Endothelial cell of umbilical vein (primary cell): ENCODE data around the gene HAPLN1. TPM values are rescaled to one million over a fixed set of nuclear protein-coding genes. Genes with fewer than 3 reads are reported as not detected.

Source experiments
- BruUV-seq: library from RNA; stranded (reverse); fragments of 400-500 nt; replicated peaks from 2 replicates; lab custom pipeline; 2021; lab: Mats Ljungman, UMichigan
- CTCF ChIA-PET: fragments of 300-600, 350-600 bp; sonication (Branson Sonifier 250); formaldehyde crosslinking; loops from one replicate; lab custom pipeline; 2021; ENCODE audit warnings: antibody characterized with exemption, inconsistent platforms; lab: Charles Lee
- POLR2A ChIA-PET: fragments of 300-600, 350-600 bp; sonication (Branson Sonifier 250); formaldehyde crosslinking; loops from one replicate; lab custom pipeline; 2021; ENCODE audit warnings: antibody characterized with exemption, inconsistent platforms; lab: Charles Lee
- DNase-seq: peaks from one replicate; pipeline ENCODE4 v3.0.0-alpha.2; 2011; ENCODE audit warnings: low read depth, low spot score
- FAIRE-seq: peaks from 2 replicates; lab custom pipeline; 2011; peaks lifted over from hg19 to GRCh38; lab: Jason Lieb, UNC
- H2AFZ ChIP-seq: 2 replicates; pipeline ENCODE4 v1.6.0; 2012; ENCODE audit warnings: low read depth, low read length, control low read depth, inconsistent platforms
- H3K27ac ChIP-seq: 2 replicates; pipeline ENCODE4 v1.5.1; 2011; ENCODE audit warnings: low read depth, mild to moderate bottlenecking, control low read depth, low read length, moderate library complexity; ENCODE audit not compliant: insufficient read depth
- H3K27me3 ChIP-seq, 2 experiments: 2 replicates each; pipeline versions ENCODE4 v1.6.0 to v1.6.1; 2011; ENCODE audit warnings: low read length in 2 of 2, mixed read lengths in 1 of 2; ENCODE audit not compliant: control insufficient read depth in 2 of 2, insufficient read depth in 2 of 2
- H3K36me3 ChIP-seq, 2 experiments: 2 replicates in 1 of 2; 3 replicates in 1 of 2; pipeline ENCODE4 v1.5.1; 2011; ENCODE audit warnings: low read length in 2 of 2, mild to moderate bottlenecking in 1 of 2, moderate library complexity in 1 of 2; ENCODE audit not compliant: control insufficient read depth in 2 of 2, insufficient read depth in 2 of 2; ENCODE audit errors: extremely low read depth in 1 of 2
- H3K4me1 ChIP-seq: 3 replicates; pipeline ENCODE4 v1.5.1; 2011; ENCODE audit warnings: mild to moderate bottlenecking, low read length; ENCODE audit not compliant: control insufficient read depth, insufficient read depth; ENCODE audit errors: extremely low read depth
- H3K4me2 ChIP-seq: 2 replicates; pipeline ENCODE4 v1.6.1; 2011; ENCODE audit warnings: low read length, control low read depth, mixed read lengths; ENCODE audit not compliant: insufficient read depth
- H3K4me3 ChIP-seq, 3 experiments: fragments of 200-600 bp in 1 of 3; sonication (generic), shearing (Covaris generic) in 1 of 3; replicated peaks in 1 of 3; 2 replicates each; pipeline ENCODE4 v1.5.1; 2011 to 2016; ENCODE audit warnings: control low read depth in 3 of 3, low read length in 3 of 3, mild to moderate bottlenecking in 2 of 3, inconsistent platforms in 1 of 3, low read depth in 1 of 3, moderate library complexity in 1 of 3; ENCODE audit not compliant: insufficient read depth in 1 of 3
- H3K79me2 ChIP-seq: 2 replicates; pipeline ENCODE4 v1.6.0; 2012; ENCODE audit warnings: low read length, inconsistent platforms; ENCODE audit not compliant: control insufficient read depth, insufficient read depth
- H3K9ac ChIP-seq: replicated peaks from 2 replicates; pipeline ENCODE3; 2011; ENCODE audit warnings: low read length, control low read depth; ENCODE audit not compliant: insufficient read depth; ENCODE audit errors: extremely low read depth
- H3K9me1 ChIP-seq: replicated peaks from 3 replicates; pipeline ENCODE4 v1.6.0; 2011; ENCODE audit warnings: mild to moderate bottlenecking, low read length; ENCODE audit not compliant: control insufficient read depth, insufficient read depth; ENCODE audit errors: extremely low read depth
- H3K9me3 ChIP-seq: replicated peaks from 2 replicates; pipeline ENCODE4 v1.5.1; 2012; ENCODE audit warnings: low read length, inconsistent platforms; ENCODE audit not compliant: control insufficient read depth, insufficient read depth
- H4K20me1 ChIP-seq: replicated peaks from 2 replicates; pipeline ENCODE3; 2011; ENCODE audit warnings: mild to moderate bottlenecking, low read length; ENCODE audit not compliant: control insufficient read depth, insufficient read depth; ENCODE audit errors: extremely low read depth
- EZH2 ChIP-seq: IDR thresholded peaks from 2 replicates; pipeline ENCODE4 v1.6.1; 2012; ENCODE audit warnings: borderline replicate concordance, low read depth, mild to moderate bottlenecking, moderate library complexity, low read length, inconsistent platforms; ENCODE audit not compliant: severe bottlenecking
- FOS ChIP-seq: IDR thresholded peaks from 2 replicates; pipeline ENCODE4 v1.6.1; 2011; ENCODE audit warnings: mild to moderate bottlenecking, low read length, moderate library complexity, borderline replicate concordance; ENCODE audit not compliant: insufficient read depth
- GATA2 ChIP-seq: IDR thresholded peaks from 2 replicates; pipeline ENCODE4 v1.7.0; 2011; ENCODE audit warnings: low read depth, mild to moderate bottlenecking, moderate library complexity, mixed read lengths, low read length; ENCODE audit not compliant: insufficient read length, insufficient read depth
- JUN ChIP-seq: IDR thresholded peaks from 2 replicates; pipeline ENCODE4 v1.6.1; 2011; ENCODE audit warnings: borderline replicate concordance, low read depth; ENCODE audit not compliant: insufficient read length, insufficient read depth
- MYC ChIP-seq: IDR thresholded peaks from one replicate; pipeline ENCODE4 v1.6.1; 2011; ENCODE audit warnings: mild to moderate bottlenecking, low read depth, low read length
- POLR2A ChIP-seq: IDR thresholded peaks from 2 replicates; pipeline ENCODE4 v1.6.1; 2012; ENCODE audit warnings: low read depth, mild to moderate bottlenecking, control low read depth, low read length
- POLR2AphosphoS5 ChIP-seq: IDR thresholded peaks from 2 replicates; pipeline ENCODE4 v1.6.1; 2012; ENCODE audit warnings: low read depth, mild to moderate bottlenecking, control low read depth, low read length, moderate library complexity; ENCODE audit not compliant: insufficient read depth
- dilution Hi-C: fragments of 300-500 bp; cut with MboI; formaldehyde crosslinking; loops from one replicate; pipeline ENCODE4 v1.15.0; 2019; ENCODE audit warnings: low sequenced_read_pairs; ENCODE audit not compliant: extremely low pct_ligation_motif_present
- intact Hi-C: fragments of 100-400 bp; cut with micrococcal nuclease; formaldehyde crosslinking; loops from one replicate; pipeline ENCODE4 v1.10.0; 2022
- polyA plus RNA-seq, 4 experiments: library from polyadenylated mRNA; depleted of rRNA in 3 of 4; stranded (reverse) in 3 of 4; unstranded in 1 of 4; fragments of >200 nt; gene quantifications; 2 replicates each; pipeline versions ENCODE4 v1.2.1 to v1.2.3, GENCODE V29; 2011 to 2012; ENCODE audit warnings: missing spikeins in 1 of 4
- total RNA-seq: library from RNA; stranded (reverse); gene quantifications from 2 replicates; pipeline ENCODE4 v1.2.3, GENCODE V29; 2021
- TF ChIP-seq, protein P1 (sequence below): IDR thresholded peaks from 2 replicates; pipeline ENCODE4 v1.6.1; 2011; ENCODE audit not compliant: insufficient read depth, insufficient read length
- TF ChIP-seq, protein P2 (sequence below), 2 donors: IDR thresholded peaks; 1 replicate in 1 of 2; 2 replicates in 1 of 2; pipeline ENCODE4 v1.5.1; 2011; ENCODE audit warnings: low read length in 2 of 2, mild to moderate bottlenecking in 2 of 2, moderate library complexity in 2 of 2, control low read depth in 1 of 2, inconsistent platforms in 1 of 2, low read depth in 1 of 2; ENCODE audit not compliant: insufficient read depth in 1 of 2; ENCODE audit errors: extremely low read depth in 1 of 2

The HAPLN1 gene
- total and polyA plus RNA-seq, 2 donors (not counting 3 experiments of a cell fraction or from before 2014, with no cell fraction given), result 0.04 TPM; not detected in 1

DNA sequence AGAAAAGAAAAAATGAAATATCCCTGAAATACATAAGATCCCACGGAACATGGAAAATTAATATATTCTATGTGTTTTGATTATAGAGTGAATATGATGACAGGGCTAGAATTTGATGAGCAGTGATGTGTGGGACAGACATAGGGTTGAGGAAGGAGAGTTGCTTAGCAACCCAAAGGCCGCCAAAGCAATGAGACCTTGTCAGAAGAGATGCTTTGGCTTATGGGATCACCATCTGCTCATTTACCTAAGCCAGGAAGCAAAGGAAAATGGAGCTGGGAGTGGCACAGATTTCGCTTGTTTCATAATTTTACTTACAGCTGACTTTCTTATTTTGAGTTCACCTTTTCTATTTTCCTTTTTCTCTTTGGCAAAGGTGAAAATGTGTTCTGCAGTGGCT, 20.9 kb upstream of the HAPLN1 start:
- Histone ChIP-seq H3K36me3 (no peaks in the 10 kb centered on the region), H3K4me3 (no peak overlapping the region), H2AFZ (no peak overlapping the region), H3K79me2 (no peaks in the 10 kb centered on the region), H3K4me1 (no peaks in the 10 kb centered on the region), H3K27ac (no peak overlapping the region), H3K9ac (no peak overlapping the region), H4K20me1 (no peaks in the 10 kb centered on the region), H3K27me3 (no peaks in the 10 kb centered on the region), H3K9me3 (no peaks in the 10 kb centered on the region), H3K9me1 (no peaks in the 10 kb centered on the region), H3K4me2 (no peak overlapping the region)
- POLR2A ChIA-PET, result no interaction called here
- CTCF ChIA-PET, result interaction anchor here (1.3 kb wide), 1 partner anchor 26 kb away, joined by 3 read pairs; no protein-coding TSS in a partner anchor
- FAIRE-seq (no peak), DNase-seq (no peak)
- intact Hi-C loops (no loop called here), dilution Hi-C loops (no loop called here)
- TF ChIP-seq POLR2A, result no peak
- no peak for TF ChIP-seq EZH2
- no peak for TF ChIP-seq POLR2AphosphoS5
- no peak for TF ChIP-seq GATA2
- TF ChIP-seq, protein P1, sequence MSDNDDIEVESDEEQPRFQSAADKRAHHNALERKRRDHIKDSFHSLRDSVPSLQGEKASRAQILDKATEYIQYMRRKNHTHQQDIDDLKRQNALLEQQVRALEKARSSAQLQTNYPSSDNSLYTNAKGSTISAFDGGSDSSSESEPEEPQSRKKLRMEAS, result no peak
- TF ChIP-seq MYC, result no peak
- TF ChIP-seq JUN, result no peak
- no peak for TF ChIP-seq FOS
- TF ChIP-seq, protein P2, sequence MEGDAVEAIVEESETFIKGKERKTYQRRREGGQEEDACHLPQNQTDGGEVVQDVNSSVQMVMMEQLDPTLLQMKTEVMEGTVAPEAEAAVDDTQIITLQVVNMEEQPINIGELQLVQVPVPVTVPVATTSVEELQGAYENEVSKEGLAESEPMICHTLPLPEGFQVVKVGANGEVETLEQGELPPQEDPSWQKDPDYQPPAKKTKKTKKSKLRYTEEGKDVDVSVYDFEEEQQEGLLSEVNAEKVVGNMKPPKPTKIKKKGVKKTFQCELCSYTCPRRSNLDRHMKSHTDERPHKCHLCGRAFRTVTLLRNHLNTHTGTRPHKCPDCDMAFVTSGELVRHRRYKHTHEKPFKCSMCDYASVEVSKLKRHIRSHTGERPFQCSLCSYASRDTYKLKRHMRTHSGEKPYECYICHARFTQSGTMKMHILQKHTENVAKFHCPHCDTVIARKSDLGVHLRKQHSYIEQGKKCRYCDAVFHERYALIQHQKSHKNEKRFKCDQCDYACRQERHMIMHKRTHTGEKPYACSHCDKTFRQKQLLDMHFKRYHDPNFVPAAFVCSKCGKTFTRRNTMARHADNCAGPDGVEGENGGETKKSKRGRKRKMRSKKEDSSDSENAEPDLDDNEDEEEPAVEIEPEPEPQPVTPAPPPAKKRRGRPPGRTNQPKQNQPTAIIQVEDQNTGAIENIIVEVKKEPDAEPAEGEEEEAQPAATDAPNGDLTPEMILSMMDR (IDR thresholded peaks at IDR 0.05; ENCODE audit: extremely low read depth in 1 of 2, insufficient read depth in 1 of 2, low read depth in 1 of 2, low read length in 2 of 2), result no peak
- BruUV-seq, result no TSS peak
